A673 (cell line): ENCODE results near the gene B4GALNT3.

Experiments used
- CTCF ChIP-seq: fragments of 300-800, 200-600 bp; sonication (generic); conservative IDR thresholded peaks from 2 replicates; pipeline ENCODE4 v1.5.1; 2017; ENCODE audit warnings: low read depth, mild to moderate bottlenecking, antibody characterized with exemption, low read length, moderate library complexity, mixed read lengths
- EZH2 ChIP-seq: fragments of 200-600 bp; sonication (generic); IDR thresholded peaks from 2 replicates; pipeline ENCODE4 v1.6.1; 2017; ENCODE audit warnings: borderline replicate concordance, low read depth, mild to moderate bottlenecking, mixed read lengths, antibody characterized with exemption, low read length; ENCODE audit not compliant: poor library complexity, severe bottlenecking

GRCh38 chr12:527241-527640 is 67.5 kb downstream of the B4GALNT3 start:
- TF ChIP-seq CTCF (no peak), EZH2 (no peak)
